Psoas muscle (tissue), 8 donors: ENCODE data around the gene SGMS1. TPM values are rescaled to one million over a fixed set of nuclear protein-coding genes. Genes with fewer than 3 reads are reported as not detected.

Source experiments
- ATAC-seq, 4 donors: fragments of 200-7000 bp; cut with Tn5 transposase; one replicate each; pipeline ENCODE4 v1.9.1; 2020; ENCODE audit warnings: moderate library complexity in 3 of 4, mild to moderate bottlenecking in 2 of 4
- DNase-seq, 2 donors: peaks; one replicate each; pipeline ENCODE4 v3.0.0-alpha.2; 2020
- H3K27ac ChIP-seq: fragments of 200-600 bp; one replicate; pipeline ENCODE4 v1.8.0; 2022
- H3K27me3 ChIP-seq, 3 donors: fragments of 200-600 bp in 1 of 3; one replicate each; pipeline versions ENCODE4 v1.6.1 to v1.8.0; 2013 to 2022; ENCODE audit warnings: low read length in 2 of 3, mild to moderate bottlenecking in 2 of 3, moderate library complexity in 1 of 3; ENCODE audit not compliant: insufficient read depth in 3 of 3
- H3K36me3 ChIP-seq, 2 donors: fragments of 200-600 bp in 1 of 2; one replicate each; pipeline versions ENCODE4 v1.6.1 to v1.8.0; 2013 to 2022; ENCODE audit warnings: low read depth in 1 of 2, mild to moderate bottlenecking in 1 of 2, moderate library complexity in 1 of 2; ENCODE audit not compliant: insufficient read depth in 1 of 2
- H3K4me1 ChIP-seq: fragments of 200-600 bp; one replicate; pipeline ENCODE4 v1.8.0; 2022
- H3K4me3 ChIP-seq: fragments of 200-600 bp; one replicate; pipeline ENCODE4 v1.8.0; 2022; ENCODE audit warnings: mild to moderate bottlenecking
- H3K9me3 ChIP-seq: fragments of 200-600 bp; one replicate; pipeline ENCODE4 v1.8.0; 2022
- WGBS, 3 donors: extraction: QIAGEN DNeasy Blood & Tissue Kit; methylation state at CpG; one replicate each; pipeline versions ENCODE4 v1.1.6 to v1.1.7; 2013; 5-methylcytosine and 5-hydroxymethylcytosine counted together
- intact Hi-C, 2 donors: fragments of 100-400 bp; cut with DNase I; formaldehyde crosslinking; loops; one replicate each; pipeline versions ENCODE4 v1.11.0 to v1.14.2; 2022
- polyA plus RNA-seq, 3 donors: library from polyadenylated mRNA; stranded (reverse); fragments of 200-250 nt; gene quantifications; one replicate each; pipeline ENCODE4 v1.2.3, GENCODE V29; 2013
- total RNA-seq, 4 donors: library from RNA; stranded (reverse); fragmentation: NEBNext Ultra II Directional in 2 of 4; extraction: Animal tissue kit (Norgen Biotek cat#: 25700) in 2 of 4; gene quantifications; one replicate each; pipeline versions ENCODE4 v1.2.1 to v1.2.4, GENCODE V29; 2021 to 2023
- TF ChIP-seq, protein P1 (sequence below): fragments of 200-600 bp; IDR thresholded peaks from one replicate; pipeline ENCODE4 v1.8.0; 2022; ENCODE audit warnings: antibody characterized with exemption
- donor health status: healthy with polysubstance abuse.
- donor health status: DM: no; HTN: no; CAD: no; lungs with moderate emphysema.
- donor health status: Bipolar disorder and iron deficiency.
- donor health status: healthy.
- donor health status: DM: yes; HTN: yes; CAD: no.
- donor health status: DM: no; HTN: no; CAD: no.
- donor health status: DM: no; HTN: no; CAD: no.
- donor health status: DM: yes; HTN: yes; CAD: no.

Gene SGMS1
- total and polyA plus RNA-seq, 7 donors: 6.2 to 16.7 (median 11.3) TPM

DNA sequence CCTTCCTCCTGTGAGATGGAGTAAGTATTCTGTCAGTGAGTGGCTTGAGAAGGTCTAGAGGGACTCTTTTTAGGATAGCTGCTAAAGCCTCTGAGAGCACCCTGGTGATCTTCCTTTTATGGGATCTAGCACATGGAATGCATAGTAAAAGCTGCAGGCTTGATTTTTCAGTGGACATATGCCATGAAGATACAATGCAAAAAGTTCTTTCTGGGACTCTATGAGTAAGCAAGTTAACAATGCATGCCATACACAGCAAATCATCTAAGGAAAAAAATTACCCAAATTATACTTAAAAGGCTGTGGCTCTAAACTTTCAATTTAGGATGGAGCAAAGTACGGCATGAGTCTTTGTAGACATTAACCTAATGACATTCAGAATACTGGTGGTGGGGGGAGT is 154.5 kb downstream of the SGMS1 start:
- H3K27me3 ChIP-seq: no peaks in the 10 kb centered on the region
- no peak overlapping the region for H3K4me3 ChIP-seq
- DNase-seq (no peak), ATAC-seq (no peak)
- no peaks in the 10 kb centered on the region for H3K36me3 ChIP-seq
- intact Hi-C loops: no loop called here
- TF ChIP-seq, protein P1, sequence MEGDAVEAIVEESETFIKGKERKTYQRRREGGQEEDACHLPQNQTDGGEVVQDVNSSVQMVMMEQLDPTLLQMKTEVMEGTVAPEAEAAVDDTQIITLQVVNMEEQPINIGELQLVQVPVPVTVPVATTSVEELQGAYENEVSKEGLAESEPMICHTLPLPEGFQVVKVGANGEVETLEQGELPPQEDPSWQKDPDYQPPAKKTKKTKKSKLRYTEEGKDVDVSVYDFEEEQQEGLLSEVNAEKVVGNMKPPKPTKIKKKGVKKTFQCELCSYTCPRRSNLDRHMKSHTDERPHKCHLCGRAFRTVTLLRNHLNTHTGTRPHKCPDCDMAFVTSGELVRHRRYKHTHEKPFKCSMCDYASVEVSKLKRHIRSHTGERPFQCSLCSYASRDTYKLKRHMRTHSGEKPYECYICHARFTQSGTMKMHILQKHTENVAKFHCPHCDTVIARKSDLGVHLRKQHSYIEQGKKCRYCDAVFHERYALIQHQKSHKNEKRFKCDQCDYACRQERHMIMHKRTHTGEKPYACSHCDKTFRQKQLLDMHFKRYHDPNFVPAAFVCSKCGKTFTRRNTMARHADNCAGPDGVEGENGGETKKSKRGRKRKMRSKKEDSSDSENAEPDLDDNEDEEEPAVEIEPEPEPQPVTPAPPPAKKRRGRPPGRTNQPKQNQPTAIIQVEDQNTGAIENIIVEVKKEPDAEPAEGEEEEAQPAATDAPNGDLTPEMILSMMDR: no peak
- peaks cover 46% of the 10 kb centered on the region for H3K4me1 ChIP-seq
- H3K27ac ChIP-seq: no peak overlapping the region
- no peaks in the 10 kb centered on the region for H3K9me3 ChIP-seq
- WGBS, 3 donors: 87 to 94% (median 89%) methylated on average over 1 of the region's 1 CpG

DNA sequence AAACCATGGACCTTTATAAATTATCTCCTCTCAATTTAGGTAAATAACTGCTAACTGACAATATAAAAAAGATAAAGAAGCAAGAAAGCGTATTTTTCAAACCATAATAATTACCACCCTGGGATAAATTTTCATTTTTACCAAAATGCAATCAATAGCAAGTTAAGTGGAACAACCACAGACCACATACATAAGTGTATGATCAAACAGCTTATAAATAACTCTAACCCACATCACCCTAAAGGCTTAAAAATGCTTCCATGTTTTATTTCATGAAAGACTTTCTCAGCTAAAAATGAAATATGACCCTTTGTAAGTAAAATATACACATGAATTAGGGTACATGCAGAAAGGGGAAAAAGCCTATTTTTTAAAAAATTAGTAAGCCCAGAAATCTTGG is 156.5 kb downstream of the SGMS1 start:
- no peak for DNase-seq
- Histone ChIP-seq H3K9me3 (no peaks in the 10 kb centered on the region), H3K4me3 (no peak overlapping the region), H3K27ac (no peak overlapping the region), H3K27me3 (no peaks in the 10 kb centered on the region), H3K4me1 (peaks cover 52% of the 10 kb centered on the region), H3K36me3 (no peaks in the 10 kb centered on the region)
- ATAC-seq: no peak
- intact Hi-C loops: no loop called here
- TF ChIP-seq, protein P1: no peak
- 97 to 99% (median 98%) methylated on average over 1 of the region's 1 CpG for WGBS, 3 donors

DNA sequence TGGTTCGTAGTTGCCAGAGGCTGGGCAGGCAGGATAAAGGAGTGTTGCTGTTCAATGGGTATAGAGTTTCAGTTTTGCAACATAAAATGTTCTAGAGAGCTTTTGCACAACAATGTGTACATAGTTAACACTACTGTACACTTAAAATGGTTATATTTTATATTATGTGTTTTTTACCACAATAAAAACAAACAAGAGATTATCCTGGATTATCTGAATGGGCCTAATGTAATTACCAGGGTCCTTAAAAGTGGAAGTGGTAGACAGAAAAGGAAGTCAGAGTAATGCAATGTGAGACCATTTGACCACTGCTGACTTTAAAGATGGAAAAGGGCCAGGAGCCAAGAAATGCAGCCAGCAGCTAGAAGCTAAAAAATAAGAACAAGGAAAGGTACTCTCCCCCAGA is 159.7 kb downstream of the SGMS1 start:
- peak in 3 of 4 donors; percentile 49 to 92 (median 77) for ATAC-seq
- no peak overlapping the region for H3K27ac ChIP-seq

DNA sequence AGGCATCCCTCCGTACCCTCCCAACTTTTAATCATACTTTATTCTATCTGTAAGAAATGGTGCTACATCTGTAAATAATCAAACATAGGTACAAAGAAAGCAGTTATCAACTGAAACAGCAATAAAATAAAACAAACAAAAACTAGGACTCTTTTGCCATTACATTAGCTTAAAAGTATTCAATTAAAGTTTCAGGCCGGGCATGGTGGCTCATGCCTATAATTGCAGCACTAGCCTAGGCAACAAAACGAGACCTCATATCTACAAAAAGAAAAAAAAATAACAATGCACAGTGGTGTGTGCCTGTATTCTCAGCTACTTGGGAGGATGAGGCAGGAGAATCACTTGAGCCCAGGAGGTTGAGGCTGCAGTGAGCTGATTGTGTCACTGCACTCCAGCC is 161.9 kb downstream of the SGMS1 start:
- DNase-seq: no peak
- 94 to 96% (median 95%) methylated on average over 3 of the region's 3 CpGs for WGBS, 3 donors

More for the DNA sequence above, 159.7 kb downstream of the SGMS1 start:
- Histone ChIP-seq H3K9me3 (no peaks in the 10 kb centered on the region), H3K4me1 (peaks cover 36% of the 10 kb centered on the region), H3K27me3 (no peaks in the 10 kb centered on the region), H3K36me3 (peaks cover 2 to 12% of the 10 kb centered on the region in 2 donors), H3K4me3 (peak overlapping the region; percentile 21)
- no peak for DNase-seq
- TF ChIP-seq, protein P1: no peak
- 38 to 55% (median 47%) methylated on average over 1 of the region's 1 CpG for WGBS, 3 donors
- intact Hi-C loops: no loop called here

More for the DNA sequence above, 161.9 kb downstream of the SGMS1 start:
- no peak overlapping the region for H3K4me3 ChIP-seq
- intact Hi-C loops: no loop called here
- H3K27me3 ChIP-seq: no peaks in the 10 kb centered on the region
- peaks cover 28% of the 10 kb centered on the region for H3K4me1 ChIP-seq
- no peak for ATAC-seq
- no peaks in the 10 kb centered on the region for H3K9me3 ChIP-seq
- TF ChIP-seq, protein P1: no peak
- H3K36me3 ChIP-seq: peaks cover 2 to 12% of the 10 kb centered on the region in 2 donors
- no peak overlapping the region for H3K27ac ChIP-seq
